AG04450 (cell line): ENCODE results near the gene ZC3H8. TPM values are rescaled to one million over a fixed set of nuclear protein-coding genes. Genes with fewer than 3 reads are reported as not detected.

Source experiments
- CTCF ChIA-PET: fragments of 300-600, 350-600 bp; formaldehyde crosslinking; extraction: SDS; loops from one replicate; lab custom pipeline; 2022; ENCODE audit warnings: antibody characterized with exemption, inconsistent platforms; lab: Charles Lee
- POLR2A ChIA-PET: fragments of 350-600 bp; formaldehyde crosslinking; extraction: SDS; loops from one replicate; lab custom pipeline; 2021; ENCODE audit warnings: antibody characterized with exemption, inconsistent platforms; lab: Yijun Ruan, JAX
- DNase-seq: peaks from one replicate; pipeline ENCODE4 v3.0.0-alpha.2; 2011; ENCODE audit warnings: low read depth, low spot score
- H3K27ac ChIP-seq: one replicate; pipeline ENCODE4 v1.5.1; 2012; ENCODE audit warnings: low read depth, low read length, control low read depth
- H3K27me3 ChIP-seq: one replicate; pipeline ENCODE4 v1.6.0; 2012; ENCODE audit warnings: low read length; ENCODE audit not compliant: control insufficient read depth, insufficient read depth
- H3K4me3 ChIP-seq: 2 replicates; pipeline ENCODE4 v1.5.1; 2011; ENCODE audit warnings: mild to moderate bottlenecking, low read depth, low read length, control low read depth
- H3K9me3 ChIP-seq: 2 replicates; pipeline ENCODE4 v1.5.1; 2012; ENCODE audit warnings: low read length; ENCODE audit not compliant: control insufficient read depth, insufficient read depth
- CTCF ChIP-seq: IDR thresholded peaks from 2 replicates; pipeline ENCODE4 v1.5.1; 2011; ENCODE audit warnings: low read depth, low read length, control low read depth, inconsistent platforms
- polyA plus RNA-seq: library from polyadenylated mRNA; depleted of rRNA; stranded (reverse); fragments of >200 nt; gene quantifications from 2 replicates; pipeline ENCODE4 v1.2.3, GENCODE V29; 2011

ZC3H8 gene
- polyA plus RNA-seq, 1 experiment = 4.4 TPM

DNA sequence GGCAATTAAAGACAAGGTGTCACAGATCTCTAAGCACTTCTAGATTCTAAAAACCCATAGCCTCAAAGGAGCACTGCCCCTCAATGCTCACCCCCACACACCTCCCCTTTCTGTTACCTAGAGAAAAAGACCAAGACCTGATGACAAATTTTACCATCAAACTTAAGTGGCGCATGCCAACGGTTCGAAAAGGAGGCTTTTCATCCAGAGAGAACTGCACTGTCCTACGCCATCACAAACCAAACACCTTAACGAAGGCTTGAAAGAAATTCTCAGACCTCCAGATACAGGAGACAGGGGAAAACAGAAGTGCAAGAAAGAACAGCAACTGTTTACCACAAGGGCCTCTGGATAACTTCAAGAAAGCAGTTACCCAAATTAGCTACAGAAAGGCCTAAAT lies 18.5 kb upstream of the ZC3H8 start:
- Histone ChIP-seq H3K27me3 (no peaks in the 10 kb centered on the region), H3K9me3 (no peaks in the 10 kb centered on the region; the same call in none of the 2 replicates), H3K4me3 (no peak overlapping the region), H3K27ac (no peak overlapping the region)
- ChIA-PET CTCF (interaction anchor here (0.6 to 1.9 kb wide), 3 partner anchors 13 to 111 kb away, joined by 3 to 8 read pairs (median 3); no protein-coding TSS in a partner anchor), POLR2A (interaction anchor here (0.7 kb wide), 1 partner anchor 12 kb away, joined by 4 read pairs; no protein-coding TSS in a partner anchor)
- no peak for TF ChIP-seq CTCF
- DNase-seq = no peak

GRCh38 chr2:112272669-112273068 lies 17.8 kb upstream of the ZC3H8 start:
- DNase-seq = no peak
- ChIA-PET CTCF (interaction anchor here (0.5 to 1.9 kb wide), 2 partner anchors 13 to 142 kb away, joined by 3 to 8 read pairs; no protein-coding TSS in a partner anchor), POLR2A (no interaction called here)
- Histone ChIP-seq H3K27me3 (no peaks in the 10 kb centered on the region), H3K27ac (no peak overlapping the region), H3K4me3 (no peak overlapping the region), H3K9me3 (no peaks in the 10 kb centered on the region; the same call in none of the 2 replicates)
- no peak for TF ChIP-seq CTCF

- H3K27ac ChIP-seq = no peak overlapping the region
- peaks cover 6% of the 10 kb centered on the region for H3K27me3 ChIP-seq
- H3K4me3 ChIP-seq = no peak overlapping the region
- no peak for DNase-seq
- POLR2A ChIA-PET = no interaction called here
- H3K9me3 ChIP-seq = no peaks in the 10 kb centered on the region; the same call in 1 of the 2 replicates
- TF ChIP-seq CTCF = no peak
- CTCF ChIA-PET = interaction anchor here (2.0 kb wide), 1 partner anchor 9 kb away, joined by 11 read pairs; no protein-coding TSS in a partner anchor
These were observed 13.7 kb upstream of the ZC3H8 start for GRCh38 chr2:112268547-112268946.

DNA sequence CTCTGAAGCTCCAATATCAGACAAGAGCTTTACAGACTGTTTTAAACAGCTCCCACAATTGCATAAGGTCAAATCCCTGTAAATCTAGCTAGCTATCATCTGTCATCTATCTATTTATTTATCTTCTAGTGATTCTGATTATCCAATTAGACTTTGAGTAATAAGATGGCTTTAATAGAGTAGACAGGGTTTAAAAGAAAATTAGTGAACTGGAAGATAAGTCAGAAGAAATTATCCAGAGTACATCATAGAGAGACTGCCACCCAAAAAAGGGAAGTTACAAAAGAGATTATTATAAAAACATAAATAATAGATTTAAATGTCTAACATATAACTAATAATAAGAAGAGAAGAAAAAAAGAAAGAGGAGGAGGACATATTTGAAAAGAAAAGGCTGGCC lies 8.0 kb upstream of the ZC3H8 start:
- ChIA-PET POLR2A (no interaction called here), CTCF (interaction anchor here (1.0 to 1.2 kb wide), 2 partner anchors 12 to 141 kb away, joined by 3 read pairs; no protein-coding TSS in a partner anchor)
- DNase-seq = no peak

More for the DNA sequence above, 8.0 kb upstream of the ZC3H8 start:
- no peak overlapping the region for H3K27ac ChIP-seq
- no peak for TF ChIP-seq CTCF
- H3K9me3 ChIP-seq = no peaks in the 10 kb centered on the region; the same call in 1 of the 2 replicates
- no peak overlapping the region for H3K4me3 ChIP-seq
- peaks cover 6% of the 10 kb centered on the region for H3K27me3 ChIP-seq
